ENCODE data around the gene SND1. TPM values are rescaled to one million over a fixed set of nuclear protein-coding genes. Genes with fewer than 3 reads are reported as not detected.

The SND1 gene
- total RNA-seq, 1 experiment from 2014 or later, result 218 TPM

GRCh38 chr7:127933146-127933545, 281.2 kb downstream of the SND1 start:
- H3K36me3 Mint-ChIP-seq (ENCODE audit: insufficient read depth in 1 of 3, low read depth in 3 of 3), result peaks cover 27 to 30% (median 29%) of the 10 kb centered on the region in 3 experiments
- Histone ChIP-seq H2AFZ (ENCODE audit: low read length) (no peak overlapping the region), H3K14ac (ENCODE audit: insufficient read depth, low read length) (no peak overlapping the region), H2BK20ac (ENCODE audit: low read depth, low read length, poor library complexity, severe bottlenecking) (no peak overlapping the region), H3K4me1 (ENCODE audit: insufficient read depth, low read length) (peaks cover 10% of the 10 kb centered on the region; the same call in 1 of the 2 replicates), H3K79me2 (ENCODE audit: insufficient read depth, low read length) (no peaks in the 10 kb centered on the region), H2BK120ac (ENCODE audit: low read depth, low read length, poor library complexity, severe bottlenecking) (no peak overlapping the region), H3K23me2 (ENCODE audit: insufficient read length, low read depth, low read length, poor library complexity, severe bottlenecking) (no peaks in the 10 kb centered on the region), H2AK5ac (ENCODE audit: insufficient read length, low read length) (no peak overlapping the region), H3K23ac (ENCODE audit: insufficient read length, low read depth, low read length) (no peak overlapping the region), H2BK12ac (ENCODE audit: insufficient read length, low read depth, low read length) (no peak overlapping the region), H4K8ac (replicated peaks; ENCODE audit: insufficient read length, low read depth, low read length) (no peak overlapping the region), H3K79me1 (ENCODE audit: insufficient read depth, low read depth, low read length, poor library complexity, severe bottlenecking) (no peaks in the 10 kb centered on the region), H3K27me3 (ENCODE audit: insufficient read depth, low read length) (no peaks in the 10 kb centered on the region), H3K9ac (ENCODE audit: extremely low read depth, insufficient read length, low read length) (no peak overlapping the region), H3T11ph (ENCODE audit: low read length) (no peak overlapping the region), H3K4ac (ENCODE audit: low read depth, low read length) (no peak overlapping the region), H3K9me3 (ENCODE audit: control insufficient read depth, low read depth, low read length) (no peaks in the 10 kb centered on the region), H3K4me2 (ENCODE audit: insufficient read depth, insufficient read length, low read length) (no peak overlapping the region), H2BK5ac (ENCODE audit: insufficient read length, low read length) (no peak overlapping the region), H4K20me1 (ENCODE audit: control insufficient read depth, insufficient read depth, insufficient read length) (no peaks in the 10 kb centered on the region), H4K91ac (ENCODE audit: insufficient read length, low read depth, low read length) (no peak overlapping the region), H3K27ac (ENCODE audit: insufficient read length, low read depth, low read length) (no peak overlapping the region), H3K18ac (ENCODE audit: insufficient read length, low read depth, low read length) (no peak overlapping the region), H2BK15ac (ENCODE audit: low read depth, low read length) (no peak overlapping the region), H4K5ac (ENCODE audit: insufficient read length, low read depth, low read length) (no peak overlapping the region), H3K56ac (ENCODE audit: insufficient read length, low read depth, low read length) (no peak overlapping the region)
- no peaks in the 10 kb centered on the region for H3K9me3 Mint-ChIP-seq
- H3K4me3 Mint-ChIP-seq, result no peak overlapping the region
- no peak overlapping the region for H3K27ac Mint-ChIP-seq
- TF ChIP-seq, protein P1, sequence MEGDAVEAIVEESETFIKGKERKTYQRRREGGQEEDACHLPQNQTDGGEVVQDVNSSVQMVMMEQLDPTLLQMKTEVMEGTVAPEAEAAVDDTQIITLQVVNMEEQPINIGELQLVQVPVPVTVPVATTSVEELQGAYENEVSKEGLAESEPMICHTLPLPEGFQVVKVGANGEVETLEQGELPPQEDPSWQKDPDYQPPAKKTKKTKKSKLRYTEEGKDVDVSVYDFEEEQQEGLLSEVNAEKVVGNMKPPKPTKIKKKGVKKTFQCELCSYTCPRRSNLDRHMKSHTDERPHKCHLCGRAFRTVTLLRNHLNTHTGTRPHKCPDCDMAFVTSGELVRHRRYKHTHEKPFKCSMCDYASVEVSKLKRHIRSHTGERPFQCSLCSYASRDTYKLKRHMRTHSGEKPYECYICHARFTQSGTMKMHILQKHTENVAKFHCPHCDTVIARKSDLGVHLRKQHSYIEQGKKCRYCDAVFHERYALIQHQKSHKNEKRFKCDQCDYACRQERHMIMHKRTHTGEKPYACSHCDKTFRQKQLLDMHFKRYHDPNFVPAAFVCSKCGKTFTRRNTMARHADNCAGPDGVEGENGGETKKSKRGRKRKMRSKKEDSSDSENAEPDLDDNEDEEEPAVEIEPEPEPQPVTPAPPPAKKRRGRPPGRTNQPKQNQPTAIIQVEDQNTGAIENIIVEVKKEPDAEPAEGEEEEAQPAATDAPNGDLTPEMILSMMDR (conservative IDR thresholded peaks at IDR 0.05), result no peak
- H3K4me1 Mint-ChIP-seq, result peaks cover 18 to 21% of the 10 kb centered on the region in 2 experiments
- no peak for DNase-seq
- H3K27me3 Mint-ChIP-seq (ENCODE audit: low read depth), result no peaks in the 10 kb centered on the region; the same call in 1 of the 2 replicates
- WGBS (ENCODE audit: extremely low coverage, insufficient read length, low lambda C conversion rate), result no CpG with 5 or more reads among the region's 4 CpGs

All from H9 (cell line).